ENCODE measurements around the gene ZNF436. TPM values are rescaled to one million over a fixed set of nuclear protein-coding genes. Genes with fewer than 3 reads are reported as not detected.

The ZNF436 gene
- total and polyA plus RNA-seq, 2 of the 13 experiments (the other 11 are each of a cell fraction or from before 2014, with no cell fraction given) = 4.3 to 9.9 TPM

GRCh38 chr1:23344111-23344986 lies 25.3 kb downstream of the ZNF436 start, which contains the start of gene HNRNPR (continued):
- TF ChIP-seq IKZF5 (CRISPR knock-in tag; IDR thresholded peaks at IDR 0.05) = peak; percentile 81
- peak; percentile 77 for TF ChIP-seq KAT8 (CRISPR knock-in tag; IDR thresholded peaks at IDR 0.05)
- peak; percentile 73; the same call in 1 of the 2 replicates for TF ChIP-seq ZNF451 (CRISPR knock-in tag; IDR thresholded peaks at IDR 0.05)
- TF ChIP-seq ZNF800 (CRISPR knock-in tag; IDR thresholded peaks at IDR 0.05) = no peak
- TF ChIP-seq PTBP1 (IDR thresholded peaks at IDR 0.05; ENCODE audit: low read depth, low read length, poor library complexity, severe bottlenecking) = no peak
- peak; percentile 51 for TF ChIP-seq CHD2 (IDR thresholded peaks at IDR 0.05; ENCODE audit: low read depth, low read length)
- TF ChIP-seq HOXA9 (CRISPR knock-in tag; IDR thresholded peaks at IDR 0.05; ENCODE audit: borderline replicate concordance) = no peak
- no peak for TF ChIP-seq SOX13 (IDR thresholded peaks at IDR 0.05)
- 0 out of 4 replicates have a peak, but pooled peaks of 1 of the 2 experiments have one; percentile 44 for TF ChIP-seq SOX13 (CRISPR knock-in tag; conservative IDR thresholded peaks at IDR 0.05 in 1 of 2, IDR thresholded peaks at IDR 0.05 in 1 of 2)
- TF ChIP-seq TEAD2 (CRISPR knock-in tag; IDR thresholded peaks at IDR 0.05) = no peak
- peak; percentile 69 for TF ChIP-seq ISL2 (CRISPR knock-in tag; IDR thresholded peaks at IDR 0.05)
- peak; percentile 56; the same call in 1 of the 2 replicates for TF ChIP-seq SIN3A (IDR thresholded peaks at IDR 0.05; ENCODE audit: borderline replicate concordance, low read depth, low read length)
- peak in 1 of 2 experiments; percentile 88; a peak in 1 of 4 replicates for TF ChIP-seq KLF16 (CRISPR knock-in tag; IDR thresholded peaks at IDR 0.05)
- TF ChIP-seq ARID4A (CRISPR knock-in tag; IDR thresholded peaks at IDR 0.05; ENCODE audit: borderline replicate concordance) = peak; percentile 82; the same call in 1 of the 2 replicates
- TF ChIP-seq E2F1 (CRISPR knock-in tag; IDR thresholded peaks at IDR 0.05) = peak; percentile 78
- no peak for TF ChIP-seq PLSCR1 (CRISPR knock-in tag; IDR thresholded peaks at IDR 0.05; ENCODE audit: borderline replicate concordance)

Data from HepG2 (cell line).